ENCODE results near the gene RNU5D-1.

DNA sequence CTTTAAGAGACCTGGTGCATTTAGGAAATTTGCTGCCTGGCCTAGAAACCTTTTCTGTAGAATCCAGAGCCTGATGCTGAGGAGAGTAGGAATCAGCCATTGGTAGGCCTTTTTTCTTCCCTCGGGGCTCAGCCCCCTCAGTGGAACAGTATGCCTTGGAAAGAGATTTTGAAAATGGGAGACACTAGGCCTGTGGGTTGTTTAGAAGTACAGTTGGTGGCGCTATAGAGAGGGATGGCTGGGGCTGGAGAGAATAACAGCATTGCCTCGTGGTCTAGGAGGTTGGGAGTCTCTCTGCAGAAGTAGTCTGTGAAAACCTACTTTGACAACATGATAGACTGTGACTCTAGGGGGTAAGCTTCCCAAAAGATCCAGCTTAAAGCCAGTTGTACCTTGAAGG is 16.9 kb upstream of the RNU5D-1 start:
- TF ChIP-seq, protein P1, sequence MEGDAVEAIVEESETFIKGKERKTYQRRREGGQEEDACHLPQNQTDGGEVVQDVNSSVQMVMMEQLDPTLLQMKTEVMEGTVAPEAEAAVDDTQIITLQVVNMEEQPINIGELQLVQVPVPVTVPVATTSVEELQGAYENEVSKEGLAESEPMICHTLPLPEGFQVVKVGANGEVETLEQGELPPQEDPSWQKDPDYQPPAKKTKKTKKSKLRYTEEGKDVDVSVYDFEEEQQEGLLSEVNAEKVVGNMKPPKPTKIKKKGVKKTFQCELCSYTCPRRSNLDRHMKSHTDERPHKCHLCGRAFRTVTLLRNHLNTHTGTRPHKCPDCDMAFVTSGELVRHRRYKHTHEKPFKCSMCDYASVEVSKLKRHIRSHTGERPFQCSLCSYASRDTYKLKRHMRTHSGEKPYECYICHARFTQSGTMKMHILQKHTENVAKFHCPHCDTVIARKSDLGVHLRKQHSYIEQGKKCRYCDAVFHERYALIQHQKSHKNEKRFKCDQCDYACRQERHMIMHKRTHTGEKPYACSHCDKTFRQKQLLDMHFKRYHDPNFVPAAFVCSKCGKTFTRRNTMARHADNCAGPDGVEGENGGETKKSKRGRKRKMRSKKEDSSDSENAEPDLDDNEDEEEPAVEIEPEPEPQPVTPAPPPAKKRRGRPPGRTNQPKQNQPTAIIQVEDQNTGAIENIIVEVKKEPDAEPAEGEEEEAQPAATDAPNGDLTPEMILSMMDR (IDR thresholded peaks at IDR 0.05): no peak
- no peak for TF ChIP-seq EP300 (IDR thresholded peaks at IDR 0.05)

Measured in suprapubic skin (tissue), 3 donors.